Neural crest cell (in vitro differentiated cells): ENCODE results near the gene ADAMTS5. TPM values are rescaled to one million over a fixed set of nuclear protein-coding genes. Genes with fewer than 3 reads are reported as not detected.
A peak's percentile ranks its signal among the peaks of the same experiment; 100 is the strongest.

Experiments used
- DNase-seq: peaks from one replicate; pipeline ENCODE4 v3.0.0; 2021; ENCODE audit warnings: low read depth, mixed read lengths, low spot score
- H3K27ac Mint-ChIP-seq: one replicate; pipeline ENCODE4 v1.8.0; 2021; ENCODE audit warnings: mild to moderate bottlenecking, mixed read lengths; ENCODE audit not compliant: unreplicated experiment
- H3K27me3 Mint-ChIP-seq: 2 replicates; pipeline ENCODE4 v1.8.0; 2021; ENCODE audit warnings: low read depth, mild to moderate bottlenecking, mixed read lengths
- H3K36me3 Mint-ChIP-seq: 2 replicates; pipeline ENCODE4 v1.8.0; 2021; ENCODE audit warnings: low read depth, mild to moderate bottlenecking, mixed read lengths
- H3K4me1 Mint-ChIP-seq: 2 replicates; pipeline ENCODE4 v1.8.0; 2021; ENCODE audit warnings: mixed read lengths
- H3K4me3 Mint-ChIP-seq: one replicate; pipeline ENCODE4 v1.8.0; 2021; ENCODE audit warnings: mild to moderate bottlenecking, mixed read lengths
- H3K9me3 Mint-ChIP-seq: 2 replicates; pipeline ENCODE4 v1.8.0; 2021; ENCODE audit warnings: mixed read lengths
- CTCF ChIP-seq: fragments of 200-600 bp; sonication (generic); conservative IDR thresholded peaks from 2 replicates; pipeline ENCODE4 v1.5.0; 2021; ENCODE audit warnings: antibody characterized with exemption, mild to moderate bottlenecking
- long read RNA-seq: library from polyadenylated mRNA; unstranded; transcript quantifications from one replicate; pipeline ENCODE4 v2.0.0, GENCODE V29; 2020
- total RNA-seq: library from RNA; stranded (reverse); gene quantifications from 2 replicates; pipeline ENCODE4 v1.2.1, GENCODE V29; 2021

Gene ADAMTS5
- total RNA-seq: 0.34 and 0.40 TPM in 2 replicates
- long read RNA-seq: 0 reads

DNA sequence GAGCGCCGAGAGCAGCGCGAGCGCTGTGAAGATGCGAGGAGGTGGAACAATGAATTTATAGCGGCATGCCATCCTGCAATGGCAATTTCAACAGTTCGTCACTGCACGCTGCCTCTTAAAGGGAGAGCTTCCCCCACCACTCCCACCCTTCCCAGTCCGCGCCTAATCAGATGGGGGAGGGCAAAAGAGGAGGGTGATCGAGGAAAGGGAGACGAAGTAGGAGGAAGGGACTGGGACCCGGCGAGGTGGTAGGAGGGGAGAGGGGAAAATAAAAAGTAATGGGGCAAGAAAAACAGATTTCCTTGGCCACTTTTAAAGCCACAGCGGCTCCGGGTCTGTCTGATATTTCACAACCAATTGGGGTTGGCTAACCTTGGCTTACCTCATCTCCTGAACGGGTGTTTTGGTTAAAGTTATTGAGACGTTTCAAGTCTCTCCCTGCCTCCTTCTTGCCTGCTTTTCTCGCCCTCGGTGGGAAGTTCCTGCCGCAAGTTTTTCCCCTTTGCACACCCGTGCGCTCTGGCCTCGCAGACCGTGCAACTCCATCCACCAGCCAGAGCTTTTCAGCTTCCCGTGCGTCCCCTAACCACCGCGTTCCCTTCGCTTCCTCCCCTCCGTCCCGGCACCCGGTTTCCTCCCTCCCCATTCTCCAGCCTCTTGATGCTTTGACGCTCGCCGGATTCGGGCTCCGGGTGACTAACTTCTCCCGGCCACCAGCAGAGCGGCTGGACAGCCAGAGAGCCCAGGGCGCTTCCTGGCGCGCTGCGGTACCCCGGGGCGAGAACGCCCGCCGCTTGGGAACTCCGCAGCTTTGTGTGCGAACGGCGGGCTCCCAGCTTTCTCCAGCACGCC is at the start of gene ADAMTS5:
Gene ADAMTS5, minus strand, starts transcription at position 27 of the 852 bp plus-strand sequence. CDS start 697 bp downstream, outside the sequence.
- no peak for TF ChIP-seq CTCF
- Mint-ChIP-seq H3K9me3 (no peaks in the 10 kb centered on the region), H3K4me1 (peaks cover 13% of the 10 kb centered on the region), H3K4me3 (peak within 1 kb of the TSS; percentile 91), H3K27ac (peak within 1 kb of the TSS; percentile 75), H3K36me3 (no peaks in the 10 kb centered on the region), H3K27me3 (peaks cover 80% of the 10 kb centered on the region)
- DNase-seq: peak; percentile 37

DNA sequence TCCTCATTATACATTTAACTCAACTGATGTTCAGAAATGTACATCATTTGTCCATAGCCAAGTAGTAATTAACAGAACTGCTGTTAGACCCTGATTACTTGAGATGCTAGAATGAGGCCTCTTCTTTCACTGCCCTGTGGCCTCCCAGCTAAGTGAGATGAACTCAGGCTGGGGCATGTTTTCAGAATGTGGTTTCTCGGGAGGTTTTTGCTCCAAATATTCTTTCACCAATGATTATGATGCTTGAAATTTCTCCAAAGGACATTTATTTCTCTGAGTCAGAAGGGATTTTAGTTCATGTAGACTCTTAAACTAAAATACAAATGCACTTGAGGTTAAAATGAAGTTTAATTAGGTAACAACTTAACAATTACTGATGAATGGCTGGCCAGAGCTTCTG is 34.6 kb upstream of the ADAMTS5 start:
- no peak for TF ChIP-seq CTCF
- H3K9me3 Mint-ChIP-seq: no peaks in the 10 kb centered on the region
- no peak for DNase-seq
- H3K27me3 Mint-ChIP-seq: no peaks in the 10 kb centered on the region
- no peak overlapping the region for H3K4me3 Mint-ChIP-seq
- no peaks in the 10 kb centered on the region for H3K4me1 Mint-ChIP-seq
- no peaks in the 10 kb centered on the region for H3K36me3 Mint-ChIP-seq
- no peak overlapping the region for H3K27ac Mint-ChIP-seq

DNA sequence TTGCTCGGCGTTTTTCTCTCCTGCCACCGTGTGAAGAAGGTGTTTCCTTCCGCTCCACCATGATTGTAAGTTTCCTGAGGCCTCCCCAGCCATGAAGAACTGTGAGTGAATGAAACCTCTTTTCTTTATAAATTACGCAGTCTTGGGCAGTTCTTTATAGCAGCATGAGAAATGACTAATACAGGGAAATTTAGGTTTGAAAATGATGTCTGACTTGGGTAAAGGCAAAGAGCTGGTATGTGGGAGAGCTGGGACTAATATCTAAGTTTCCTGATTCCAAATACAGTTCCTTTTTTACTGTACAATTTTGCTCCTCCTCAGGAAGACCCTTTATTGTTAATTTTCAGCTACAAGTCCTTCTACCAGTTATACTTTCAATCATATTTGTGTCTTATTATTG is 16.7 kb upstream of the ADAMTS5 start:
- H3K36me3 Mint-ChIP-seq: no peaks in the 10 kb centered on the region
- TF ChIP-seq CTCF: no peak
- no peaks in the 10 kb centered on the region for H3K4me1 Mint-ChIP-seq
- DNase-seq: no peak
- no peak overlapping the region for H3K4me3 Mint-ChIP-seq
- peaks cover 15% of the 10 kb centered on the region for H3K9me3 Mint-ChIP-seq
- H3K27ac Mint-ChIP-seq: no peak overlapping the region
- no peaks in the 10 kb centered on the region for H3K27me3 Mint-ChIP-seq

GRCh38 chr21:26982767-26983166 is 15.9 kb upstream of the ADAMTS5 start:
- Mint-ChIP-seq H3K27me3 (no peaks in the 10 kb centered on the region), H3K36me3 (no peaks in the 10 kb centered on the region), H3K4me1 (no peaks in the 10 kb centered on the region), H3K27ac (no peak overlapping the region), H3K4me3 (no peak overlapping the region), H3K9me3 (peaks cover 15% of the 10 kb centered on the region)
- DNase-seq: no peak
- no peak for TF ChIP-seq CTCF

DNA sequence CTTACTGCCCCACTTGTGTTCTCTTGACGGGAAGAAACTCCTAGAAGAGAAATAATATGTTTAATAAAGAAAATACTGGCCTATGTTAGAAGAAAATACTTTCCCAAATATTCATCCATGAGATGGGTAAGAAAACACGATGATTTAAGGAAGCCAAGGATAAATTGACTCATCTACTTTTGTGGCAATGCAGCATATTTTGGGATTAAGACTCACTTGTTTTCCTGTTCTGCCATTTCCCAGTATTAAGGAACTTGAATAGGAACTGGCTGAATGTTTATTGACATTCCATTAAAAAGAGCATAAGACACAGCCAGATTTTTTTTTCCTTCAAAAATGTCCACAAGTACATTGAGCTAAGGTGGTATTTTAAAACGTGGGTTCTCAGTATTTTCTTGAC is 10.9 kb upstream of the ADAMTS5 start:
- Mint-ChIP-seq H3K36me3 (no peaks in the 10 kb centered on the region), H3K4me3 (no peak overlapping the region), H3K9me3 (peaks cover 9% of the 10 kb centered on the region), H3K27ac (no peak overlapping the region), H3K4me1 (no peaks in the 10 kb centered on the region), H3K27me3 (peaks cover 3% of the 10 kb centered on the region)
- DNase-seq: no peak
- no peak for TF ChIP-seq CTCF
